ENCODE results near the gene RAB26.
A peak's percentile ranks its signal among the peaks of the same experiment; 100 is the strongest.
"Not testable (repeated sequence)": the region's sequence is repeated elsewhere in the genome, so short reads cannot be mapped to it uniquely, and the experiment has no call there.

RAB26 gene

DNA sequence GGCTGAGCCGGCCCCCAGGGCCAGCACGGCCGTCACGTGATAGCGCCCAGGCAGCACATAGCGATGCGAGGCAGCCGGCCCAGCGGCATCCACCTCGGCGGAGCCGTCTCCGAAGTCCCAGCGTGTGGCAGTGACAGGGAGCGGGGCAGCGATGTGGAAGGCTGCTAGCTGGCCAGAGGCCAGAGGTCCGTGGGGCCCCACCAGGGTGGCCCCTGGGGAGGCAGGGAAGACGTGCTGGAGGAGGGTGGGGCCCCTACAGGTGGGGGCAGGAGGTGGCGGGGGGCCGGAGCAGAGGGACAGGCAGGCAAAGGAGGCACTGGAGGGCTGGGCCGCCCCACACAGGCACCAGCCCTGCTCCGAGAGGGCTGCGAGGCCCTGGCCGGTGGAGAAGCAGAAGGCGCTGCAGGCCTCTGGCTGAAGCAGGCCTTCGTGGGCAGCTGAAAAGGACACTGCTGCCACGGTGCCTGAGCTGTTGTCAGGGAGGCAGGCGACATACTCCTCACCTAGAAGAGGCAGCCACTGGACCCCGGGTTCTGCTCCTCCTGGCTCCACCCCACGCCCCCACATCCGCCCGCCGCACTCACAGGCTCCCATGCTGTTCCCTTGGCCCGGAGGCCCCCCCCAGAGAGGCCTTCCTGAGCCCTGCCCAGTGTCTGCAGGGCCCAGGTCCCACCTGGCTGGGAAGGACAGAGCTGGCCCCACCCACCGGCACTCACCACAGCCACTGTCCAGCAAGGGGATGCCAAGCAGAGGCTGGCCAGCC, 30.3 kb upstream of the RAB26 start:
- not testable (repeated sequence) for DNase-seq

GRCh38 chr16:2121325-2121724, 27.1 kb upstream of the RAB26 start:
- peak; percentile 31 to 76 for DNase-seq

GRCh38 chr16:2121853-2122252, 26.6 kb upstream of the RAB26 start:
- peak in 1 of 2 donors; percentile 30 for DNase-seq

DNA sequence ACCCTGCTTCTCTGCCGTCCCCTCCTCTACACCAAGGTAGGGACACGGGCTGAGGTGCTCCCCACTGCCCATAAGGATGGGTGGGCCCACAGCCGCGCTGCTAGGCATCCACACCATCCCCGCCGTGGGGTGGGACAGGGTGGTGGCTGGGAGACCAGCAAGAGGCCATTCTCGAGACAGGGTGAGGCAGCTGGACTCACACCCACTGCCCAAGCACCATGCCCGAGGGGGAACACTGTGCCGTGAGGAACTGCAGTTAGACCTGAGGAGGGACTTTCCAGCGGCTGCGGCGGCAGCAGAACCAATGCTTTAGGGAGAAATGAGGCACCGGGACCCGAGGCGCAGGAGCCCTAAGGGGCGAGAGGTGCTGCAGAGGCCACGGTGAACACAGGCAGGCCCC, 26.0 kb upstream of the RAB26 start:
- no peak for DNase-seq

DNA sequence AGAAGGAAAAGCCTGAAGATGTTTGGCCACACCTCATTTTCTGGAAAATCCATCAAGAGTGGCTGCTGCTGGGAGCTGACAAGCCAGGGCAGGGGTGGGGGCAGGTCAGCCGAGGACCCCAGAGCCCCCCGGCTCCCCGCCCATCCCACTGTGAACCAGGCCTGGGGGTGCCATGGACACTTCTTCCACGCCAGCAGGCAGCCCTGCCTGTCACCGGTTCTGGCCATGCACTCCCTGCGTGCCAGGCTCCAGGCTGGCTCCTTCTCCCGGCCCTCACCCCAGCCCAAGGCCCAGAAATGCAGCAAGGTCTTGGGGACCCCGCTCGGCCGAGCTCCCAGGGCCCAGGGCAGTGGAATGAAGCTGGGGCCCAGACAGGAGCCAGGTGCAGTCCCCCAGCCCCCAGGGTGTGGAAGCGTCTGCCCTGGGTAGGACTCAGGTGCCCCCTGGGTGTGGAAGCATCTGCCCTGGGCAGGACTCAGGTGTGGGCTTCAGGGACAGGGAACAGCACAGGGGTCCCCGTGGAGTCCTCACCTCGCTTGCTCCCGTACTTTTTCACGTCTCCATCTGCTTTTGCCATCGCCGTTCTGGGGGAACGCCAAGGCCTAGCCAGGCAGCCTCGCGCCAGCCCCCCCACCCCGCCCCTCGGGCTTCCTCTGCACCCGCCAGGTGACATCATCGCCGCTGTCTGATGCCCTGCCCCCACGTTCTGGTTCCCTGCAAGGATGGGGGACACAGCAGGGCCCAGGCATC, 25.3 kb upstream of the RAB26 start:
- not testable (repeated sequence) for DNase-seq

GRCh38 chr16:2123706-2124376, 24.6 kb upstream of the RAB26 start:
- DNase-seq = not testable (repeated sequence)

DNA sequence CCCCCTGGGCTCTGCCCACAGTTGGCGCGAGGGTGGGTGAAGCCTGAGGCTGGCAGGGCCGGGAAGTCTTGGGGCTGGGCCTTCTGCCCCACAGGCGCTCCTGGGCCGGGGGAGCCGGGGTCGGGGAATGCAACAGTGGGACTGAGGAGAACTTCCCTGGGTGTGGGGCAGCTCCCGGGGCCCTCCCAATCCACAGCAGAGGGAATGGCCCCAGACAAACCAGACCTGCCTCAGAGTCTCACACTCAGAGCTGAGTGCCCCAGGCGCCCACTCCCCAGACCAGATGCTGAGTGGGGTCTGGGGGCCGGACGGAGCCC, 24.1 kb upstream of the RAB26 start:
- DNase-seq = not testable (repeated sequence)

DNA sequence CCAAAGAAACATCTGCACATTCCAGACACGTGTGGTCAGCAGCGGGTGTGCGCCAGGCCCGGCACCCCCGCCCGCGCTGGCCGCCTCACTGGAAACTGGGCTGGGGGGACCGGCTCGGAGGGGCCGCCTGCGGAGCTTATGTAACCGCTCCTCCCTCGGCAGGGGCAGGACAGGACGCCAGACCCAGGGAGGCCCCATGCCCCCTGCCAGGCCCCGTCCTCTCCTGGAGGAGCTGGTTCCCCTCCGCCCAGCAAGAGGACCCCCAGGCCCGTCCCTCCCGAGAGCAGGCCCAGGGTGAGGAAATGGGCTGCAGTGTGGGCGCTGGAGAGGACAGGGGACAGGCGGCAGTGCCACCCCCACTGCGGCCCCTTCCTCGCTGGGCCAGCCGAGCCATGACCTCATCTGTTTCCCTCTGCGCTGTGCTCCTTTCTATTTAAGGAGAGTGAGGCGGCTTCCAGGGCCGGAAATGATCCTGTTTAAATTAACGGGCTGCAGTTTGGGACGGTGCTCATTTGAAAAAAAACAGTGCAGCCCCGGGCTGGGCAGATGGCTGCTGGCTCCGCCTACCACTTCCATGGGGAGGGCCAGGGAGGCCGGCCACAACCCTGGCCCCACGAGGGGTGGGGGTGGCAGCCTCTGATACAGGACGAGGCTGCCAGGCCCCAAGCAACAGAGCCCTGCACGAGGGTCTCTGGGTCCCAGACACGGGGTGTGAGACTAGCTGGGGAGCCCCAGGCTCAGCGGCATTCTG, 23.6 kb upstream of the RAB26 start:
- not testable (repeated sequence) for DNase-seq

GRCh38 chr16:2125609-2126008, 22.8 kb upstream of the RAB26 start:
- DNase-seq = not testable (repeated sequence)

DNA sequence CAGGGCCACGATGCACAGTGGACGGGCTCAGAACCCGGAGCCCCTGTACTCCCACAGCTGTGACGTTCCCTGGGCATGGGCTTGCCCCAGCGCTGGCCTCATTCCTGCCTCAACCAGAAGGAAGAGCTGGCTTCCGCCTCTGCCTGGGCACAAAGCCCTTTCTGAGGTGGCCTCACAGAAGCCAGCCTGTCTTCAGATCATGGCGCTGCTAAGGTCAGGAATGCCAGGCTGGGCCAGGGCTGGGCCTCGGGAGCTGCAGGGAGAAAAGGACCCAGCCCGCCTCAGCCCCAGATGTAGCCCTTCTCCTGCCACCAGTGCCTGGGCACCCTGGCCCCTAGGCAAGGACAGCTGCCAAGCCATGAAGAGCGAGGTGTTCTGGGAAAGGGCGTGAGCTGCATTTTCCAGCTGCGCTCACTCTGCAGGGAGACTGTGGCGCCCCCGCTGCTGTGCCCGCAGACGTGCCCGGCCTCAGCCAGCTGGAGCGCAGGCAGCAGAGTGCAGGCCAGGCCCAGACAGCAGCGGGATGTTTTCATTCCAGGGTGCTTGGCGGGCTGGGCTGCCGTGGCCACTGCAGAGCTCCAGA, 22.2 kb upstream of the RAB26 start:
- peak in 1 of 2 donors; percentile 82 for DNase-seq

DNA sequence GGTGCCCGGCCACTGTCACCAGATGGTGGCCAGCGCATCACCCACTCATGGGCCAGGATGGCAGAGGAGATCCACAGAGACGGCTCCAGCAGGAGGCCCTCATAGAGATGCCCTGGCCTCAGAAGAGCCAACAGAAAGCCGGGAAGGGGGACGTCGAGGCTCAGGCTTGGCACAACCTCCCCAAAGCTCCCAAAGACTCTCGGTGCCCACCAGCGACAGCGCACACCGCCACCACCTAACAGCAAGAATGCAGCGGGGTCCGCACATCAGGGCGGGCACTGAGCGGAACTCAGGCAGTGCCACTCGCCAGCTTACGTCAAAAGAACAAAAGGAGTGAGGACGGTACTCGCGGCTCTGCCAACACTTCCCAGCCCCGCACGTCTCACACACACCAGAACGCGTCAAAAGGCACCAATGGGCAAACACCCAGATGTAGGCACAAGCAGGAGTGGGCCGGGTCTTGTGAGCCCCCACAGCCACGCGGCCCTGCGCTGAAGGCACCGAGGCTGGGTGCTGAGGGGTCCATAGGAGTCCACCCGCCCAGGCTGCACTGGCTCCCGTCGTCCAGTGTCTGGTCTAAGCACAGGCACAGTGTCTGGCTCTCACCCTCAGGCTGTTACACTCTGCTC, 21.4 kb upstream of the RAB26 start:
- not testable (repeated sequence) for DNase-seq

- not testable (repeated sequence) for DNase-seq
Measured at GRCh38 chr16:2127630-2128280, 20.7 kb upstream of the RAB26 start.

GRCh38 chr16:2129251-2129650, 19.2 kb upstream of the RAB26 start:
- not testable (repeated sequence) for DNase-seq

DNA sequence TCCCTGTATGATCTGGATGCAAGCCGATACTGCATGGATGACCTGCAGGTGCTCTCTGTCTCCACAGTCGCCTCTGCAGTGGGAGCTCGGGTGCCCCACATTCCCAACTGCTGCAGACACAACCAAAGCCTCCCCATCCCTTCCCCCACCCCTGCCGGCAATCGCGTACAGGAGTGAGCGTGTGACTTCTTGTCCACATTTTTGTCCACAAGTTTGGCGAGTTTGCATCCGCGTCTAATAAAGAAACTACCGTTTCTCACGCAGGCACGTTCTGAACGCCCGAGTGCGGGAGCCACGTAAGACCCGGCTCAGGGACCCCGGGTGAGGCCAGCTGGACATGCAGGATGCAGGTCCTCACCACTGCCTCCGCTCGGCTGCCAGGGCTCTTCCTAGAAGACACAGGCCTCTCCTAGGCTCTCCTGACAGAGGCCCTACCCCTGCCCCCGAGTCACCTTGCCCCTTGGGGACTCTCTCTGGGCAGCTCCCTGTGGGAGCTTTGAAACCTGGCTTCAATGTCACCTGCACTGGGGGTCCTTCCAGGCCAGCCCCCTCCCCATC, 18.5 kb upstream of the RAB26 start:
- DNase-seq = not testable (repeated sequence)

DNA sequence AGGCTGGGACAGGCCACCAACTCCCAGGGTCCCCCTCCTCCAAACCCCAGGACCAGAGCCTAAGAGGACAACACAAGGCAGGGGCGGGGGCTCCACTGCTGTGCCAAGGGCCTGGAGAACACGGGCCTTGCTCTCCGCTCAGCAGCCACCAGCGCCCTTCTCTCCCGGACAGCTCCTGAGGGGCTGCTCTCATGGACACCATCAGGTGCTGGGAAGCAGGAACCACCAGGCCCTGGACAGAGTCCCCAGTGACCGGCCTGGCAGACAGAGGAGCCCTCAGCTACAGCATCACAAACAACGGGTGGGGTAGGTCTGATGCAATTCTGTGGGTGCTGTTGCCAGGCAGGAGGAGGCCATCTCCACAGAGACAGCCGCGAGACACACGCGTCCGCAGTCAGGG, 14.6 kb upstream of the RAB26 start:
- not testable (repeated sequence) for DNase-seq

DNA sequence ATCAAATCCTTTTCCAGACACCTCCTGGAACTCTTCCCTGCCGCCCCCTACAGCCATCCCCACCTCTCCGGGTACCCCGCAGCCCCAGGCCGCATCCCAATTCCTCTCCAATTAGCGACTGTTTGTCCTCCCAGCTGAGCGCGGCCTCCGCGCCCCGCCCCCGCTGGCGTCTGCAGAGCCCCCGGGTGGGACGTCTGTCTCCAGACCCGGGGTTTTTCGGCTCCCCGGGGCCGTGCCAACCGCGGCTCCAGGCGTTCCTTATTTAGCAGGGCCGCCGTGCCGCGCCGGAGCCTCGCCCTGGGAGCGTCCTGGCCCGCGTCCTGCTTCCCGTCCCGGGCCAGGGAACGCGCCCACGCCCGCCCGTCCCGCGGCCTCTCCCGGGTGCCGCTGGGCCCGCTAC, 13.4 kb upstream of the RAB26 start:
- not testable (repeated sequence) for DNase-seq

GRCh38 chr16:2135770-2136490, 12.5 kb upstream of the RAB26 start, which contains the start of gene PKD1:
TSS of gene PKD1 (minus strand) at chr16:2135898. CDS start at chr16:2135689, 209 bp downstream.
- peak; percentile 53 to 81 for DNase-seq

GRCh38 chr16:2142942-2143877, 5.2 kb upstream of the RAB26 start:
- DNase-seq = peak in 1 of 2 donors; percentile 39

GRCh38 chr16:2143878-2144485, 4.4 kb upstream of the RAB26 start:
- DNase-seq = no peak

Data from hippocampal formation (tissue), 2 donors.